ENCODE results near the gene STARD10. TPM values are rescaled to one million over a fixed set of nuclear protein-coding genes. Genes with fewer than 3 reads are reported as not detected.

STARD10 gene
- total and polyA plus RNA-seq, 2 experiments from 2014 or later, result 16.6 to 20.5 TPM

DNA sequence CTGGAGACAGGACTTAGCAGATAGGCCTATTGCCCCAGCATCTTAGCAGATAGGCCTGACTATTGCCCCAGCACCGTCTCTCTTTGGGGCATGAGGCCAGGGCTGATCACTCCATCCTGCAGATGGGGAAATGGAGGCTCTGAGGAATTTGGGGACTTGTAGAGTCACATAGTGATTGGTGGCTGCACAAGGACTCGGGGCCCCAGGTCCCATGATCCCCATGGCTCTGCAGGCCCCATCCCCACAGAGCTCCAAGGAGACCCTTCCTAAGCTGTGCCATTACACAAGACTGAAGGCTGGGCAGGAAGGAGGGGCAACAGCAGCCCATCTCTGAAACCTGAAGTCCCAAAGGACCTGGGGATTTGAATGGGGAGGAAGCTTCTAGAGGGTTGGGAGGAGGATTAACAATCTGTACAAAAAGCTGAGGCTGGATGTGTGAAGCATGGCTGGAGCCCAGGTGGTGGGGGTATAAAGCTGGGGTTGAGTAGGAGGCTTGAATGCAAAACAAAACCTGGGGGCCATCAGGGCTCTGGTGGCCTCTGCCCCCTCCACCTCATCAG lies 43.2 kb downstream of the STARD10 start:
- Histone ChIP-seq H3K27me3 (ENCODE audit: insufficient read depth) (peaks cover 19% of the 10 kb centered on the region), H3K4me3 (peak overlapping the region; percentile 95), H3K4me1 (ENCODE audit: insufficient read depth) (peaks cover 30% of the 10 kb centered on the region), H3K27ac (ENCODE audit: low read depth) (no peak overlapping the region), H2AFZ (no peak overlapping the region), H3K36me3 (ENCODE audit: insufficient read depth) (no peaks in the 10 kb centered on the region), H3K4me2 (peak overlapping the region; percentile 97), H3F3A (replicated peaks; ENCODE audit: low read depth) (0 out of 2 replicates have a peak, but pooled peaks cover 5% of the 10 kb centered on the region), H3K79me2 (replicated peaks; ENCODE audit: insufficient read depth) (peaks cover 47% of the 10 kb centered on the region), H3K9me2 (ENCODE audit: insufficient read depth) (no peaks in the 10 kb centered on the region), H4K20me1 (replicated peaks; ENCODE audit: insufficient read depth) (peaks cover 15% of the 10 kb centered on the region)
- peak overlapping the region; percentile 84 for H3K4me3 Mint-ChIP-seq
- no peak for ATAC-seq
- H3K4me1 Mint-ChIP-seq, result peaks cover 37% of the 10 kb centered on the region
- H3K27ac Mint-ChIP-seq, result no peak overlapping the region
- DNase-seq (ENCODE audit: low spot score), result no peak
- H3K36me3 Mint-ChIP-seq (ENCODE audit: low read depth), result no peaks in the 10 kb centered on the region; the same call in 1 of the 3 replicates
- peaks cover 19% of the 10 kb centered on the region for H3K27me3 Mint-ChIP-seq (ENCODE audit: insufficient read depth, low read depth, poor library complexity)
- no peaks in the 10 kb centered on the region; the same call in 2 of the 3 replicates for H3K9me3 Mint-ChIP-seq
- TF ChIP-seq REST (IDR thresholded peaks at IDR 0.05; ENCODE audit: unreplicated experiment) (no peak), JUNB (IDR thresholded peaks at IDR 0.05; ENCODE audit: unreplicated experiment) (no peak), NANOG (IDR thresholded peaks at IDR 0.05; ENCODE audit: borderline replicate concordance) (no peak), STAT1 (IDR thresholded peaks at IDR 0.05; ENCODE audit: unreplicated experiment) (no peak), EZH2 (IDR thresholded peaks at IDR 0.05; ENCODE audit: low read depth, unreplicated experiment) (no peak), ZNF114 (CRISPR knock-in tag; IDR thresholded peaks at IDR 0.05) (no peak), ZNF331 (CRISPR knock-in tag; IDR thresholded peaks at IDR 0.05; ENCODE audit: low read depth) (no peak), ZNF462 (CRISPR knock-in tag; IDR thresholded peaks at IDR 0.05) (no peak), POLR2AphosphoS5 (IDR thresholded peaks at IDR 0.05; ENCODE audit: low read depth) (no peak), CREB1 (CRISPR knock-in tag; IDR thresholded peaks at IDR 0.05; ENCODE audit: low read depth) (no peak), EZH2phosphoT487 (IDR thresholded peaks at IDR 0.05; ENCODE audit: unreplicated experiment) (no peak)
- TF ChIP-seq, protein P1, sequence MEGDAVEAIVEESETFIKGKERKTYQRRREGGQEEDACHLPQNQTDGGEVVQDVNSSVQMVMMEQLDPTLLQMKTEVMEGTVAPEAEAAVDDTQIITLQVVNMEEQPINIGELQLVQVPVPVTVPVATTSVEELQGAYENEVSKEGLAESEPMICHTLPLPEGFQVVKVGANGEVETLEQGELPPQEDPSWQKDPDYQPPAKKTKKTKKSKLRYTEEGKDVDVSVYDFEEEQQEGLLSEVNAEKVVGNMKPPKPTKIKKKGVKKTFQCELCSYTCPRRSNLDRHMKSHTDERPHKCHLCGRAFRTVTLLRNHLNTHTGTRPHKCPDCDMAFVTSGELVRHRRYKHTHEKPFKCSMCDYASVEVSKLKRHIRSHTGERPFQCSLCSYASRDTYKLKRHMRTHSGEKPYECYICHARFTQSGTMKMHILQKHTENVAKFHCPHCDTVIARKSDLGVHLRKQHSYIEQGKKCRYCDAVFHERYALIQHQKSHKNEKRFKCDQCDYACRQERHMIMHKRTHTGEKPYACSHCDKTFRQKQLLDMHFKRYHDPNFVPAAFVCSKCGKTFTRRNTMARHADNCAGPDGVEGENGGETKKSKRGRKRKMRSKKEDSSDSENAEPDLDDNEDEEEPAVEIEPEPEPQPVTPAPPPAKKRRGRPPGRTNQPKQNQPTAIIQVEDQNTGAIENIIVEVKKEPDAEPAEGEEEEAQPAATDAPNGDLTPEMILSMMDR (conservative IDR thresholded peaks at IDR 0.05; ENCODE audit: low read depth in 2 of 2), result no peak
- TF ChIP-seq, protein P2, sequence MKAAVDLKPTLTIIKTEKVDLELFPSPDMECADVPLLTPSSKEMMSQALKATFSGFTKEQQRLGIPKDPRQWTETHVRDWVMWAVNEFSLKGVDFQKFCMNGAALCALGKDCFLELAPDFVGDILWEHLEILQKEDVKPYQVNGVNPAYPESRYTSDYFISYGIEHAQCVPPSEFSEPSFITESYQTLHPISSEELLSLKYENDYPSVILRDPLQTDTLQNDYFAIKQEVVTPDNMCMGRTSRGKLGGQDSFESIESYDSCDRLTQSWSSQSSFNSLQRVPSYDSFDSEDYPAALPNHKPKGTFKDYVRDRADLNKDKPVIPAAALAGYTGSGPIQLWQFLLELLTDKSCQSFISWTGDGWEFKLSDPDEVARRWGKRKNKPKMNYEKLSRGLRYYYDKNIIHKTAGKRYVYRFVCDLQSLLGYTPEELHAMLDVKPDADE (IDR thresholded peaks at IDR 0.05), result no peak

Measured in GM23338 (cell line).